IPS DF 6.9 (cell line): ENCODE measurements around the gene KRTAP10-5.
"Not testable (repeated sequence)": the region's sequence is repeated elsewhere in the genome, so short reads cannot be mapped to it uniquely, and the experiment has no call there.

ENCODE experiments used
- DNase-seq: peaks from one replicate; pipeline ENCODE4 v3.0.0-alpha.2; 2013; ENCODE audit warnings: low read depth, low spot score
- H3K27ac ChIP-seq: one replicate; pipeline ENCODE4 v1.5.1; 2013; ENCODE audit warnings: low read length, control low read depth
- H3K27me3 ChIP-seq: 2 replicates; pipeline ENCODE4 v1.6.1; 2013; ENCODE audit warnings: mild to moderate bottlenecking, low read length; ENCODE audit not compliant: control insufficient read depth, insufficient read depth
- H3K36me3 ChIP-seq: 2 replicates; pipeline ENCODE4 v1.6.1; 2013; ENCODE audit warnings: low read length; ENCODE audit not compliant: control insufficient read depth, insufficient read depth
- H3K4me1 ChIP-seq: 2 replicates; pipeline ENCODE4 v1.6.1; 2013; ENCODE audit warnings: low read length; ENCODE audit not compliant: control insufficient read depth, insufficient read depth
- H3K4me3 ChIP-seq: 2 replicates; pipeline ENCODE4 v1.5.1; 2013; ENCODE audit warnings: mild to moderate bottlenecking, low read length
- H3K9me3 ChIP-seq: 2 replicates; pipeline ENCODE4 v1.6.1; 2013; ENCODE audit warnings: low read length, inconsistent platforms; ENCODE audit not compliant: control insufficient read depth, insufficient read depth
- whole genome bisulfite sequencing: extraction: QIAGEN DNeasy Blood & Tissue Kit; methylation state at CpG from one replicate; pipeline ENCODE4 v1.1.7; 2013; ENCODE audit warnings: mixed read lengths, missing lambda C conversion rate; ENCODE audit not compliant: insufficient read length, insufficient coverage; 5-methylcytosine and 5-hydroxymethylcytosine counted together

The KRTAP10-5 gene

GRCh38 chr21:44580231-44580821, at the start of gene KRTAP10-5:
TSS of gene KRTAP10-5 (minus strand) at chr21:44580604. CDS start at chr21:44580578, 26 bp downstream.
- no CpG with 5 or more reads among the region's 19 CpGs for WGBS
- not testable (repeated sequence) for H3K4me3 ChIP-seq, DNase-seq, H3K27ac ChIP-seq, H3K9me3 ChIP-seq, H3K36me3 ChIP-seq, H3K27me3 ChIP-seq, H3K4me1 ChIP-seq

GRCh38 chr21:44628707-44629391, 48.4 kb upstream of the KRTAP10-5 start:
- DNase-seq: no peak
- no peaks in the 10 kb centered on the region for H3K4me1 ChIP-seq
- H3K27ac ChIP-seq: no peak overlapping the region
- no peak overlapping the region for H3K4me3 ChIP-seq
- WGBS: no CpG with 5 or more reads among the region's 18 CpGs
- H3K36me3 ChIP-seq: no peaks in the 10 kb centered on the region
- no peaks in the 10 kb centered on the region for H3K9me3 ChIP-seq
- H3K27me3 ChIP-seq: no peaks in the 10 kb centered on the region

- H3K4me1 ChIP-seq, DNase-seq, H3K27me3 ChIP-seq, H3K4me3 ChIP-seq, H3K27ac ChIP-seq, H3K9me3 ChIP-seq, H3K36me3 ChIP-seq: not testable (repeated sequence)
- no CpG with 5 or more reads among the region's 15 CpGs for WGBS
Observed at GRCh38 chr21:44627831-44628233, 47.4 kb upstream of the KRTAP10-5 start.

GRCh38 chr21:44627181-44627822, 46.9 kb upstream of the KRTAP10-5 start:
- not testable (repeated sequence) for H3K36me3 ChIP-seq, H3K4me3 ChIP-seq, H3K4me1 ChIP-seq, DNase-seq, H3K27ac ChIP-seq, H3K9me3 ChIP-seq, H3K27me3 ChIP-seq
- WGBS: no CpG with 5 or more reads among the region's 20 CpGs

GRCh38 chr21:44626673-44627143, 46.3 kb upstream of the KRTAP10-5 start, which contains the start of gene KRTAP10-9:
TSS of gene KRTAP10-9 (plus strand) at chr21:44627093. CDS start at chr21:44627172, 79 bp downstream.
- H3K4me1 ChIP-seq: no peaks in the 10 kb centered on the region
- no peaks in the 10 kb centered on the region for H3K27me3 ChIP-seq
- no peaks in the 10 kb centered on the region for H3K36me3 ChIP-seq
- no peak for DNase-seq
- H3K27ac ChIP-seq: no peak within 1 kb of the TSS
- H3K9me3 ChIP-seq: 0 out of 2 replicates have a peak, but pooled peaks cover 2% of the 10 kb centered on the region
- no CpG with 5 or more reads among the region's 7 CpGs for WGBS
- H3K4me3 ChIP-seq: no peak within 1 kb of the TSS

- Histone ChIP-seq H3K27ac (no peak overlapping the region), H3K27me3 (no peaks in the 10 kb centered on the region), H3K36me3 (no peaks in the 10 kb centered on the region), H3K9me3 (0 out of 2 replicates have a peak, but pooled peaks cover 2% of the 10 kb centered on the region), H3K4me3 (no peak overlapping the region), H3K4me1 (no peaks in the 10 kb centered on the region)
- no peak for DNase-seq
- WGBS: no CpG with 5 or more reads among the region's 10 CpGs
Observed at GRCh38 chr21:44626262-44626661, 45.9 kb upstream of the KRTAP10-5 start.

- WGBS: no CpG with 5 or more reads among the region's 7 CpGs
- Histone ChIP-seq H3K4me3 (no peak overlapping the region), H3K4me1 (no peaks in the 10 kb centered on the region), H3K9me3 (0 out of 2 replicates have a peak, but pooled peaks cover 2% of the 10 kb centered on the region), H3K36me3 (no peaks in the 10 kb centered on the region), H3K27me3 (no peaks in the 10 kb centered on the region), H3K27ac (no peak overlapping the region)
- no peak for DNase-seq
Observed at GRCh38 chr21:44625756-44626155, 45.4 kb upstream of the KRTAP10-5 start.

GRCh38 chr21:44623575-44623974, 43.2 kb upstream of the KRTAP10-5 start:
- Histone ChIP-seq H3K36me3 (no peaks in the 10 kb centered on the region), H3K27me3 (no peaks in the 10 kb centered on the region), H3K9me3 (0 out of 2 replicates have a peak, but pooled peaks cover 2% of the 10 kb centered on the region), H3K4me1 (no peaks in the 10 kb centered on the region), H3K27ac (no peak overlapping the region), H3K4me3 (no peak overlapping the region)
- no peak for DNase-seq

- Histone ChIP-seq H3K27me3 (no peaks in the 10 kb centered on the region), H3K9me3 (0 out of 2 replicates have a peak, but pooled peaks cover 2% of the 10 kb centered on the region), H3K36me3 (no peaks in the 10 kb centered on the region), H3K27ac (no peak overlapping the region), H3K4me3 (no peak overlapping the region), H3K4me1 (no peaks in the 10 kb centered on the region; the same call in 1 of the 2 replicates)
- DNase-seq: no peak
- no CpG with 5 or more reads among the region's 6 CpGs for WGBS
Observed at GRCh38 chr21:44619886-44620285, 39.5 kb upstream of the KRTAP10-5 start.

- Histone ChIP-seq H3K27me3 (no peaks in the 10 kb centered on the region), H3K9me3 (0 out of 2 replicates have a peak, but pooled peaks cover 2% of the 10 kb centered on the region), H3K27ac (no peak overlapping the region), H3K4me1 (no peaks in the 10 kb centered on the region; the same call in 1 of the 2 replicates), H3K4me3 (no peak overlapping the region), H3K36me3 (no peaks in the 10 kb centered on the region)
- no CpG with 5 or more reads among the region's 3 CpGs for WGBS
- no peak for DNase-seq
Observed at GRCh38 chr21:44618909-44619308, 38.5 kb upstream of the KRTAP10-5 start.
